Esophagus (tissue), 2 donors: ENCODE results near the gene SLC30A7. TPM values are rescaled to one million over a fixed set of nuclear protein-coding genes. Genes with fewer than 3 reads are reported as not detected.
"Not testable (repeated sequence)": the region's sequence is repeated elsewhere in the genome, so short reads cannot be mapped to it uniquely, and the experiment has no call there.

Experiments used
- H3K27ac ChIP-seq, 2 donors: one replicate each; pipeline ENCODE4 v1.5.1; 2013; ENCODE audit warnings: low read depth in 2 of 2, mild to moderate bottlenecking in 2 of 2, inconsistent platforms in 1 of 2, low read length in 1 of 2, moderate library complexity in 1 of 2
- H3K27me3 ChIP-seq, 2 donors: one replicate each; pipeline ENCODE4 v1.6.1; 2013; ENCODE audit warnings: low read length in 2 of 2, control low read depth in 1 of 2, mild to moderate bottlenecking in 1 of 2; ENCODE audit not compliant: insufficient read depth in 2 of 2, control insufficient read depth in 1 of 2
- H3K36me3 ChIP-seq, 2 donors: one replicate each; pipeline ENCODE4 v1.6.1; 2013; ENCODE audit warnings: low read length in 1 of 2; ENCODE audit not compliant: control insufficient read depth in 2 of 2, insufficient read depth in 2 of 2
- H3K4me1 ChIP-seq, 2 donors: one replicate each; pipeline ENCODE4 v1.6.1; 2013; ENCODE audit warnings: low read length in 1 of 2; ENCODE audit not compliant: control insufficient read depth in 2 of 2, insufficient read depth in 2 of 2
- H3K4me3 ChIP-seq, 2 donors: one replicate each; pipeline ENCODE4 v1.5.1; 2013; ENCODE audit warnings: low read length in 2 of 2, mild to moderate bottlenecking in 2 of 2, low read depth in 1 of 2, moderate library complexity in 1 of 2
- H3K9me3 ChIP-seq, 2 donors: one replicate each; pipeline ENCODE4 v1.6.1; 2013; ENCODE audit warnings: mild to moderate bottlenecking in 2 of 2, low read depth in 1 of 2, low read length in 1 of 2, moderate library complexity in 1 of 2; ENCODE audit not compliant: control insufficient read depth in 2 of 2, insufficient read depth in 1 of 2
- WGBS, 2 donors: extraction: QIAGEN DNeasy Blood & Tissue Kit; methylation state at CpG; one replicate each; pipeline ENCODE4 v1.1.7; 2013; 5-methylcytosine and 5-hydroxymethylcytosine counted together
- polyA plus RNA-seq, 2 donors: library from polyadenylated mRNA; stranded (reverse); fragments of 200-250 nt; gene quantifications; one replicate each; pipeline ENCODE4 v1.2.3, GENCODE V29; 2013
- donor health status: healthy with polysubstance abuse.
- donor health status: Bipolar disorder and iron deficiency.

SLC30A7 gene
- polyA plus RNA-seq, 2 donors: 2.2 to 2.8 TPM

- 40 to 49% methylated on average over 2 of the region's 2 CpGs for WGBS, 2 donors
- no peaks in the 10 kb centered on the region for H3K36me3 ChIP-seq
- no peaks in the 10 kb centered on the region for H3K9me3 ChIP-seq
- H3K4me3 ChIP-seq: no peak overlapping the region
- peak overlapping the region in 1 of 2 donors; percentile 22 for H3K27ac ChIP-seq
- H3K27me3 ChIP-seq: no peaks in the 10 kb centered on the region
- H3K4me1 ChIP-seq: no peaks in the 10 kb centered on the region
Observed at GRCh38 chr1:100927276-100927675, 31.4 kb downstream of the SLC30A7 start.

- H3K9me3 ChIP-seq: no peaks in the 10 kb centered on the region
- H3K36me3 ChIP-seq: no peaks in the 10 kb centered on the region
- H3K27ac ChIP-seq: no peak overlapping the region
- no peaks in the 10 kb centered on the region for H3K4me1 ChIP-seq
- WGBS, 2 donors: 85 to 86% methylated on average over 3 of the region's 3 CpGs
- no peaks in the 10 kb centered on the region for H3K27me3 ChIP-seq
- no peak overlapping the region for H3K4me3 ChIP-seq
Observed at GRCh38 chr1:100928128-100928527, 32.2 kb downstream of the SLC30A7 start.

- H3K9me3 ChIP-seq: no peaks in the 10 kb centered on the region
- no peaks in the 10 kb centered on the region for H3K36me3 ChIP-seq
- no peaks in the 10 kb centered on the region for H3K4me1 ChIP-seq
- H3K4me3 ChIP-seq: no peak overlapping the region
- H3K27ac ChIP-seq: no peak overlapping the region
- H3K27me3 ChIP-seq: no peaks in the 10 kb centered on the region
Observed at GRCh38 chr1:100930494-100930893, 34.6 kb downstream of the SLC30A7 start.

GRCh38 chr1:100931716-100932115 lies 35.8 kb downstream of the SLC30A7 start:
- no peaks in the 10 kb centered on the region for H3K4me1 ChIP-seq
- no peak overlapping the region for H3K4me3 ChIP-seq
- H3K27me3 ChIP-seq: no peaks in the 10 kb centered on the region
- no peaks in the 10 kb centered on the region for H3K36me3 ChIP-seq
- WGBS, 2 donors: 97 to 100% methylated on average over 1 of the region's 1 CpG
- no peaks in the 10 kb centered on the region for H3K9me3 ChIP-seq
- no peak overlapping the region for H3K27ac ChIP-seq

- not testable (repeated sequence) for H3K27ac ChIP-seq, H3K36me3 ChIP-seq, H3K4me3 ChIP-seq, H3K27me3 ChIP-seq, H3K9me3 ChIP-seq, H3K4me1 ChIP-seq
- WGBS, 2 donors: 100% methylated on average over 2 of the region's 2 CpGs
Observed at GRCh38 chr1:100933555-100933954, 37.7 kb downstream of the SLC30A7 start.

GRCh38 chr1:100936194-100936967 lies 40.5 kb downstream of the SLC30A7 start:
- Histone ChIP-seq H3K27me3 (no peaks in the 10 kb centered on the region), H3K9me3 (no peaks in the 10 kb centered on the region), H3K4me3 (no peak overlapping the region), H3K36me3 (peaks cover 0 to 2% of the 10 kb centered on the region in 2 donors), H3K27ac (no peak overlapping the region), H3K4me1 (no peaks in the 10 kb centered on the region)

- no peak overlapping the region for H3K4me3 ChIP-seq
- H3K36me3 ChIP-seq: peaks cover 2% of the 10 kb centered on the region in 2 donors
- WGBS, 2 donors: 78 to 82% methylated on average over 1 of the region's 1 CpG
- no peaks in the 10 kb centered on the region for H3K9me3 ChIP-seq
- H3K4me1 ChIP-seq: no peaks in the 10 kb centered on the region
- H3K27me3 ChIP-seq: no peaks in the 10 kb centered on the region
- H3K27ac ChIP-seq: no peak overlapping the region
Observed at GRCh38 chr1:100941098-100941527, 45.2 kb downstream of the SLC30A7 start.

- Histone ChIP-seq H3K4me3 (no peak overlapping the region), H3K4me1 (no peaks in the 10 kb centered on the region), H3K27ac (no peak overlapping the region), H3K36me3 (peaks cover 2% of the 10 kb centered on the region in 2 donors), H3K9me3 (no peaks in the 10 kb centered on the region), H3K27me3 (no peaks in the 10 kb centered on the region)
- WGBS, 2 donors: 90 to 97% methylated on average over 9 of the region's 9 CpGs
Observed at GRCh38 chr1:100941580-100942216, 45.8 kb downstream of the SLC30A7 start.

- Histone ChIP-seq H3K27me3 (no peaks in the 10 kb centered on the region), H3K4me3 (no peak overlapping the region), H3K36me3 (peaks cover 2% of the 10 kb centered on the region in 2 donors), H3K4me1 (no peaks in the 10 kb centered on the region), H3K27ac (no peak overlapping the region), H3K9me3 (no peaks in the 10 kb centered on the region)
- 72 to 74% methylated on average over 2 of the region's 2 CpGs for WGBS, 2 donors
Observed at GRCh38 chr1:100942304-100943046, 46.6 kb downstream of the SLC30A7 start.
